PC-9 (cell line): ENCODE measurements around the gene CFAP65. TPM values are rescaled to one million over a fixed set of nuclear protein-coding genes. Genes with fewer than 3 reads are reported as not detected.

Experiments used
- BruUV-seq: library from RNA; stranded (reverse); fragments of 400-500 nt; replicated peaks from 2 replicates; lab custom pipeline; 2021; lab: Mats Ljungman, UMichigan
- CTCF ChIA-PET: fragments of 300-600 bp; sonication (Branson Sonifier 250); formaldehyde crosslinking; loops from one replicate; lab custom pipeline; 2022; ENCODE audit warnings: antibody characterized with exemption; lab: Charles Lee
- POLR2A ChIA-PET: fragments of 300-600 bp; sonication (Branson Sonifier 250); formaldehyde crosslinking; loops from one replicate; lab custom pipeline; 2022; ENCODE audit warnings: antibody characterized with exemption; ENCODE audit not compliant: unreplicated experiment; lab: Charles Lee
- DNase-seq, 2 experiments: peaks; one replicate each; pipeline versions ENCODE4 v3.0.0 to v3.0.0-alpha.2; 2015 to 2022; ENCODE audit warnings: mixed read lengths in 1 of 2
- H2AFZ ChIP-seq: fragments of 200-600 bp; sonication (generic); 2 replicates; pipeline ENCODE4 v1.8.1; 2017; ENCODE audit warnings: antibody characterized with exemption
- H3F3A ChIP-seq: fragments of 200-600 bp; sonication (generic); 2 replicates; pipeline ENCODE4 v1.8.1; 2017; ENCODE audit warnings: antibody characterized with exemption, mild to moderate bottlenecking, low read depth; ENCODE audit not compliant: insufficient read depth
- H3K27ac ChIP-seq: fragments of 200-600 bp; sonication (generic); 2 replicates; pipeline ENCODE4 v1.6.1; 2016; ENCODE audit warnings: mixed run types
- H3K27me3 ChIP-seq: fragments of 200-600 bp; sonication (generic); 2 replicates; pipeline ENCODE4 v1.6.1; 2016; ENCODE audit warnings: low read depth, mixed run types; ENCODE audit not compliant: insufficient read depth
- H3K36me3 ChIP-seq: fragments of 200-600 bp; sonication (generic); 2 replicates; pipeline ENCODE4 v1.6.1; 2016; ENCODE audit warnings: low read depth, mixed run types
- H3K4me1 ChIP-seq: fragments of 200-600 bp; sonication (generic); replicated peaks from 2 replicates; pipeline ENCODE4 v1.6.1; 2016; ENCODE audit warnings: mixed run types; ENCODE audit not compliant: insufficient read depth
- H3K4me2 ChIP-seq: fragments of 200-600 bp; sonication (generic); 2 replicates; pipeline ENCODE4 v1.6.1; 2017; ENCODE audit warnings: mixed run types
- H3K4me3 ChIP-seq: fragments of 200-600 bp; sonication (generic); 2 replicates; pipeline ENCODE4 v1.6.1; 2016; ENCODE audit warnings: mixed run types
- H3K79me2 ChIP-seq: fragments of 200-600 bp; sonication (generic); 2 replicates; pipeline ENCODE4 v1.6.1; 2017; ENCODE audit warnings: low read depth, mixed run types
- H3K9me2 ChIP-seq: fragments of 200-600 bp; sonication (generic); 2 replicates; pipeline ENCODE4 v1.8.1; 2017; ENCODE audit warnings: mild to moderate bottlenecking; ENCODE audit not compliant: insufficient read depth
- H3K9me3 ChIP-seq: fragments of 200-600 bp; sonication (generic); 2 replicates; pipeline ENCODE4 v1.8.1; 2016; ENCODE audit warnings: low read depth; ENCODE audit not compliant: insufficient read depth
- H4K20me1 ChIP-seq: fragments of 200-600 bp; sonication (generic); 2 replicates; pipeline ENCODE4 v1.8.1; 2017; ENCODE audit not compliant: insufficient read depth
- CTCF ChIP-seq: fragments of 200-600 bp; sonication (generic); conservative IDR thresholded peaks from 2 replicates; pipeline ENCODE4 v1.6.1; 2017; ENCODE audit warnings: mixed run types, antibody characterized with exemption, mild to moderate bottlenecking, moderate library complexity
- EZH2 ChIP-seq: fragments of 200-600 bp; sonication (generic); IDR thresholded peaks from 2 replicates; pipeline ENCODE4 v1.8.0; 2017; ENCODE audit warnings: antibody characterized with exemption, low read depth
- intact Hi-C: fragments of 100-400 bp; cut with micrococcal nuclease; formaldehyde crosslinking; loops from one replicate; pipeline ENCODE4 v1.10.0; 2022; ENCODE audit not compliant: unreplicated experiment
- total RNA-seq: library from RNA; stranded (reverse); gene quantifications from 2 replicates; pipeline ENCODE4 v1.2.3, GENCODE V29; 2021

The CFAP65 gene
- total RNA-seq, 1 experiment from 2014 or later, result not detected

- Histone ChIP-seq H4K20me1 (no peaks in the 10 kb centered on the region), H3K9me2 (no peaks in the 10 kb centered on the region), H2AFZ (no peak overlapping the region), H3K4me1 (peaks cover 9% of the 10 kb centered on the region; the same call in 1 of the 2 replicates), H3K4me2 (no peak overlapping the region), H3K27me3 (peaks cover 56% of the 10 kb centered on the region), H3K36me3 (no peaks in the 10 kb centered on the region), H3K27ac (no peak overlapping the region), H3K79me2 (no peaks in the 10 kb centered on the region), H3K9me3 (no peaks in the 10 kb centered on the region), H3K4me3 (no peak overlapping the region), H3F3A (no peaks in the 10 kb centered on the region)
- DNase-seq, result no peak
- intact Hi-C loops, result no loop called here
- ChIA-PET POLR2A (no interaction called here), CTCF (no interaction called here)
- BruUV-seq, result no TSS peak
- TF ChIP-seq CTCF (no peak), EZH2 (no peak)
These were observed 48.5 kb downstream of the CFAP65 start for GRCh38 chr2:218992703-218993344.

GRCh38 chr2:218992196-218992595 lies 49.1 kb downstream of the CFAP65 start:
- CTCF ChIA-PET, result no interaction called here
- POLR2A ChIA-PET, result no interaction called here

GRCh38 chr2:218991674-218992168 lies 49.6 kb downstream of the CFAP65 start:
- H3K36me3 ChIP-seq, result no peaks in the 10 kb centered on the region
- ChIA-PET POLR2A (no interaction called here), CTCF (no interaction called here)
- no TSS peak for BruUV-seq
- no peak overlapping the region for H3K4me2 ChIP-seq
- no peaks in the 10 kb centered on the region for H4K20me1 ChIP-seq
- no peaks in the 10 kb centered on the region for H3K79me2 ChIP-seq
- no peaks in the 10 kb centered on the region for H3K9me3 ChIP-seq
- no peaks in the 10 kb centered on the region for H3K9me2 ChIP-seq
- intact Hi-C loops, result no loop called here
- TF ChIP-seq CTCF (no peak), EZH2 (no peak)
- no peak overlapping the region for H3K27ac ChIP-seq
- no peak overlapping the region for H3K4me3 ChIP-seq
- peaks cover 9% of the 10 kb centered on the region; the same call in 1 of the 2 replicates for H3K4me1 ChIP-seq
- DNase-seq, result no peak
- H3F3A ChIP-seq, result no peaks in the 10 kb centered on the region
- H3K27me3 ChIP-seq, result peaks cover 59% of the 10 kb centered on the region
- H2AFZ ChIP-seq, result no peak overlapping the region

More at GRCh38 chr2:218992196-218992595, 49.1 kb downstream of the CFAP65 start:
- Histone ChIP-seq H3K79me2 (no peaks in the 10 kb centered on the region), H4K20me1 (no peaks in the 10 kb centered on the region), H3K4me2 (no peak overlapping the region), H3K9me2 (no peaks in the 10 kb centered on the region), H3K4me3 (no peak overlapping the region), H3K27ac (no peak overlapping the region), H3F3A (no peaks in the 10 kb centered on the region), H2AFZ (no peak overlapping the region), H3K9me3 (no peaks in the 10 kb centered on the region), H3K36me3 (no peaks in the 10 kb centered on the region), H3K27me3 (peaks cover 56% of the 10 kb centered on the region), H3K4me1 (peaks cover 9% of the 10 kb centered on the region; the same call in 1 of the 2 replicates)
- BruUV-seq, result no TSS peak
- DNase-seq, result no peak
- TF ChIP-seq EZH2, result no peak
- TF ChIP-seq CTCF, result no peak
- intact Hi-C loops, result no loop called here
